ENCODE measurements around the gene RNF208.

Gene RNF208

GRCh38 chr9:137220317-137221094, 1.5 kb downstream of the RNF208 start (continued):
- TF ChIP-seq, protein P1, sequence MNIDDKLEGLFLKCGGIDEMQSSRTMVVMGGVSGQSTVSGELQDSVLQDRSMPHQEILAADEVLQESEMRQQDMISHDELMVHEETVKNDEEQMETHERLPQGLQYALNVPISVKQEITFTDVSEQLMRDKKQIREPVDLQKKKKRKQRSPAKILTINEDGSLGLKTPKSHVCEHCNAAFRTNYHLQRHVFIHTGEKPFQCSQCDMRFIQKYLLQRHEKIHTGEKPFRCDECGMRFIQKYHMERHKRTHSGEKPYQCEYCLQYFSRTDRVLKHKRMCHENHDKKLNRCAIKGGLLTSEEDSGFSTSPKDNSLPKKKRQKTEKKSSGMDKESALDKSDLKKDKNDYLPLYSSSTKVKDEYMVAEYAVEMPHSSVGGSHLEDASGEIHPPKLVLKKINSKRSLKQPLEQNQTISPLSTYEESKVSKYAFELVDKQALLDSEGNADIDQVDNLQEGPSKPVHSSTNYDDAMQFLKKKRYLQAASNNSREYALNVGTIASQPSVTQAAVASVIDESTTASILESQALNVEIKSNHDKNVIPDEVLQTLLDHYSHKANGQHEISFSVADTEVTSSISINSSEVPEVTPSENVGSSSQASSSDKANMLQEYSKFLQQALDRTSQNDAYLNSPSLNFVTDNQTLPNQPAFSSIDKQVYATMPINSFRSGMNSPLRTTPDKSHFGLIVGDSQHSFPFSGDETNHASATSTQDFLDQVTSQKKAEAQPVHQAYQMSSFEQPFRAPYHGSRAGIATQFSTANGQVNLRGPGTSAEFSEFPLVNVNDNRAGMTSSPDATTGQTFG (tag by site-specific recombination; IDR thresholded peaks at IDR 0.05; ENCODE audit: borderline replicate concordance) = no peak
- TF ChIP-seq ZBTB48 (tag by site-specific recombination; IDR thresholded peaks at IDR 0.05) (peak; percentile 24; the same call in 1 of the 2 replicates), ZNF658 (tag by site-specific recombination; IDR thresholded peaks at IDR 0.05) (no peak), GLIS2 (tag by site-specific recombination; IDR thresholded peaks at IDR 0.05) (peak; percentile 50; the same call in 1 of the 2 replicates), PATZ1 (tag by site-specific recombination; IDR thresholded peaks at IDR 0.05) (peak; percentile 77)
- TF ChIP-seq, protein P2, sequence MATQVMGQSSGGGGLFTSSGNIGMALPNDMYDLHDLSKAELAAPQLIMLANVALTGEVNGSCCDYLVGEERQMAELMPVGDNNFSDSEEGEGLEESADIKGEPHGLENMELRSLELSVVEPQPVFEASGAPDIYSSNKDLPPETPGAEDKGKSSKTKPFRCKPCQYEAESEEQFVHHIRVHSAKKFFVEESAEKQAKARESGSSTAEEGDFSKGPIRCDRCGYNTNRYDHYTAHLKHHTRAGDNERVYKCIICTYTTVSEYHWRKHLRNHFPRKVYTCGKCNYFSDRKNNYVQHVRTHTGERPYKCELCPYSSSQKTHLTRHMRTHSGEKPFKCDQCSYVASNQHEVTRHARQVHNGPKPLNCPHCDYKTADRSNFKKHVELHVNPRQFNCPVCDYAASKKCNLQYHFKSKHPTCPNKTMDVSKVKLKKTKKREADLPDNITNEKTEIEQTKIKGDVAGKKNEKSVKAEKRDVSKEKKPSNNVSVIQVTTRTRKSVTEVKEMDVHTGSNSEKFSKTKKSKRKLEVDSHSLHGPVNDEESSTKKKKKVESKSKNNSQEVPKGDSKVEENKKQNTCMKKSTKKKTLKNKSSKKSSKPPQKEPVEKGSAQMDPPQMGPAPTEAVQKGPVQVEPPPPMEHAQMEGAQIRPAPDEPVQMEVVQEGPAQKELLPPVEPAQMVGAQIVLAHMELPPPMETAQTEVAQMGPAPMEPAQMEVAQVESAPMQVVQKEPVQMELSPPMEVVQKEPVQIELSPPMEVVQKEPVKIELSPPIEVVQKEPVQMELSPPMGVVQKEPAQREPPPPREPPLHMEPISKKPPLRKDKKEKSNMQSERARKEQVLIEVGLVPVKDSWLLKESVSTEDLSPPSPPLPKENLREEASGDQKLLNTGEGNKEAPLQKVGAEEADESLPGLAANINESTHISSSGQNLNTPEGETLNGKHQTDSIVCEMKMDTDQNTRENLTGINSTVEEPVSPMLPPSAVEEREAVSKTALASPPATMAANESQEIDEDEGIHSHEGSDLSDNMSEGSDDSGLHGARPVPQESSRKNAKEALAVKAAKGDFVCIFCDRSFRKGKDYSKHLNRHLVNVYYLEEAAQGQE (tag by site-specific recombination; IDR thresholded peaks at IDR 0.05) = no peak

DNA sequence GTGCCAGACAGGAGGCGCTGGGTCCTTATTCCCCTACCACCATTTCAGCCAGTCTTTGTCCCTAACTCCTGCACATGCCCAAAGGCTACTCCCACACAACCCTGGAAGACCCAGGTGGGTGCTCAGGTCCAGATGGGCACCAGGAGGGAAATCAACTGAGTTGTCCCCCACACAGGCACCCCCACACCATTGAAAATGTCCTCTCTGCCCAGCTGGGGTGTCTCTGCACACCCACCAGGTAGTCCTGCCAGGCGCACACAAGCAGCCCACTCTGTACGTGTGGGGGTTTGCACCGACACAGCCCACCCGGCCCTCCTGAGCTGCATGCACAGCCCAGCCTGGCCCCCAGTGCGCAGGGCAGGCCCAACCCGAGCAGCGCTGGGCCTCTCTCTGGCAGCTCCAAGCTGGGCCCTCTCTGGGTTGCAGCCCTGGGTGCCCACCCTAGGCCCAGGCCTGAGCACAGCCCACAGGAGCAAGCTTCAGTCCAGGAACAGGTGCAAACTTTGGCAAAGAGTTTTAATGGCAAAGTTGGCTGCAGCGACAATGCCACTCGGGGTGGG, 2.2 kb downstream of the RNF208 start:
- POLR2A ChIA-PET = interaction anchor here (0.5 to 17.2 kb wide), 9 partner anchors 11 to 133 kb away, joined by 3 to 304 read pairs (median 6); partner anchors contain the start of genes MAN1B1, NDOR1, TMEM203 and TPRN
- Histone ChIP-seq H3K4me3 (ENCODE audit: low read depth, low read length) (no peak overlapping the region), H3K4me1 (ENCODE audit: control insufficient read depth, insufficient read depth, low read length) (peaks cover 4% of the 10 kb centered on the region), H3K36me3 (ENCODE audit: control insufficient read depth in 2 of 2, insufficient read depth in 1 of 2, low read length in 2 of 2) (peaks cover 0 to 47% of the 10 kb centered on the region in 2 experiments; a peak in 1 of 3 replicates), H3K27ac (ENCODE audit: extremely low read depth, low read depth, low read length) (no peak overlapping the region), H3K9me3 (ENCODE audit: control insufficient read depth, insufficient read depth, low read depth, low read length) (no peaks in the 10 kb centered on the region)
- CTCF ChIA-PET = interaction anchor here (0.7 kb wide), 1 partner anchor 322 kb away, joined by 3 read pairs; no protein-coding TSS in a partner anchor
- TF ChIP-seq ZNF654 (tag by site-specific recombination; IDR thresholded peaks at IDR 0.05; ENCODE audit: low read depth) (no peak), ZNF394 (tag by site-specific recombination; IDR thresholded peaks at IDR 0.05; ENCODE audit: borderline replicate concordance) (no peak), ZNF16 (tag by site-specific recombination; IDR thresholded peaks at IDR 0.05; ENCODE audit: low read depth) (no peak), ZNF239 (tag by site-specific recombination; IDR thresholded peaks at IDR 0.05) (no peak), ZNF48 (tag by site-specific recombination; IDR thresholded peaks at IDR 0.05) (no peak), ZNF157 (tag by site-specific recombination; IDR thresholded peaks at IDR 0.05) (no peak), ZNF391 (tag by site-specific recombination; IDR thresholded peaks at IDR 0.05; ENCODE audit: borderline replicate concordance, low read depth) (no peak), ZNF571 (tag by site-specific recombination; IDR thresholded peaks at IDR 0.05) (no peak), ZNF404 (tag by site-specific recombination; IDR thresholded peaks at IDR 0.05) (no peak), ZFHX2 (tag by site-specific recombination; conservative IDR thresholded peaks at IDR 0.05) (peak; percentile 82), ZNF24 (tag by site-specific recombination; IDR thresholded peaks at IDR 0.05) (no peak), ZNF558 (tag by site-specific recombination; IDR thresholded peaks at IDR 0.05) (no peak), HOXA7 (CRISPR knock-in tag; IDR thresholded peaks at IDR 0.05; ENCODE audit: borderline replicate concordance) (no peak)
- TF ChIP-seq, protein P3, sequence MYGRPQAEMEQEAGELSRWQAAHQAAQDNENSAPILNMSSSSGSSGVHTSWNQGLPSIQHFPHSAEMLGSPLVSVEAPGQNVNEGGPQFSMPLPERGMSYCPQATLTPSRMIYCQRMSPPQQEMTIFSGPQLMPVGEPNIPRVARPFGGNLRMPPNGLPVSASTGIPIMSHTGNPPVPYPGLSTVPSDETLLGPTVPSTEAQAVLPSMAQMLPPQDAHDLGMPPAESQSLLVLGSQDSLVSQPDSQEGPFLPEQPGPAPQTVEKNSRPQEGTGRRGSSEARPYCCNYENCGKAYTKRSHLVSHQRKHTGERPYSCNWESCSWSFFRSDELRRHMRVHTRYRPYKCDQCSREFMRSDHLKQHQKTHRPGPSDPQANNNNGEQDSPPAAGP (tag by site-specific recombination; IDR thresholded peaks at IDR 0.05) = no peak
- TF ChIP-seq, protein P4, sequence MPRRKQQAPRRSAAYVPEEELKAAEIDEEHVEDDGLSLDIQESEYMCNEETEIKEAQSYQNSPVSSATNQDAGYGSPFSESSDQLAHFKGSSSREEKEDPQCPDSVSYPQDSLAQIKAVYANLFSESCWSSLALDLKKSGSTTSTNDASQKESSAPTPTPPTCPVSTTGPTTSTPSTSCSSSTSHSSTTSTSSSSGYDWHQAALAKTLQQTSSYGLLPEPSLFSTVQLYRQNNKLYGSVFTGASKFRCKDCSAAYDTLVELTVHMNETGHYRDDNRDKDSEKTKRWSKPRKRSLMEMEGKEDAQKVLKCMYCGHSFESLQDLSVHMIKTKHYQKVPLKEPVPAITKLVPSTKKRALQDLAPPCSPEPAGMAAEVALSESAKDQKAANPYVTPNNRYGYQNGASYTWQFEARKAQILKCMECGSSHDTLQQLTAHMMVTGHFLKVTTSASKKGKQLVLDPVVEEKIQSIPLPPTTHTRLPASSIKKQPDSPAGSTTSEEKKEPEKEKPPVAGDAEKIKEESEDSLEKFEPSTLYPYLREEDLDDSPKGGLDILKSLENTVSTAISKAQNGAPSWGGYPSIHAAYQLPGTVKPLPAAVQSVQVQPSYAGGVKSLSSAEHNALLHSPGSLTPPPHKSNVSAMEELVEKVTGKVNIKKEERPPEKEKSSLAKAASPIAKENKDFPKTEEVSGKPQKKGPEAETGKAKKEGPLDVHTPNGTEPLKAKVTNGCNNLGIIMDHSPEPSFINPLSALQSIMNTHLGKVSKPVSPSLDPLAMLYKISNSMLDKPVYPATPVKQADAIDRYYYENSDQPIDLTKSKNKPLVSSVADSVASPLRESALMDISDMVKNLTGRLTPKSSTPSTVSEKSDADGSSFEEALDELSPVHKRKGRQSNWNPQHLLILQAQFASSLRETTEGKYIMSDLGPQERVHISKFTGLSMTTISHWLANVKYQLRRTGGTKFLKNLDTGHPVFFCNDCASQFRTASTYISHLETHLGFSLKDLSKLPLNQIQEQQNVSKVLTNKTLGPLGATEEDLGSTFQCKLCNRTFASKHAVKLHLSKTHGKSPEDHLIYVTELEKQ (tag by site-specific recombination; IDR thresholded peaks at IDR 0.05; ENCODE audit: borderline replicate concordance) = no peak

All from HEK293 (cell line).